GM23248 (cell line): ENCODE measurements around the gene CREB5. TPM values are rescaled to one million over a fixed set of nuclear protein-coding genes. Genes with fewer than 3 reads are reported as not detected.

Source experiments
- DNase-seq: peaks from one replicate; pipeline ENCODE4 v3.0.0-alpha.2; 2015
- H2AFZ ChIP-seq: fragments of 200-600 bp; sonication (generic); 2 replicates; pipeline ENCODE4 v1.6.1; 2016; ENCODE audit warnings: antibody characterized with exemption
- H3F3A ChIP-seq: fragments of 200-600 bp; sonication (generic); 2 replicates; pipeline ENCODE4 v1.6.1; 2016; ENCODE audit warnings: mild to moderate bottlenecking, antibody characterized with exemption, mixed run types; ENCODE audit not compliant: insufficient read depth
- H3K27ac ChIP-seq: fragments of 200-600 bp; sonication (generic); 2 replicates; pipeline ENCODE4 v1.5.1; 2016; ENCODE audit warnings: mild to moderate bottlenecking
- H3K27me3 ChIP-seq: fragments of 200-600 bp; sonication (generic); replicated peaks from 2 replicates; pipeline ENCODE4 v1.6.1; 2016; ENCODE audit warnings: mild to moderate bottlenecking; ENCODE audit not compliant: insufficient read depth
- H3K36me3 ChIP-seq: fragments of 200-600 bp; sonication (generic); 2 replicates; pipeline ENCODE4 v1.6.1; 2016; ENCODE audit warnings: low read depth, mild to moderate bottlenecking
- H3K4me1 ChIP-seq: fragments of 200-600 bp; sonication (generic); 2 replicates; pipeline ENCODE4 v1.6.1; 2016; ENCODE audit warnings: mild to moderate bottlenecking; ENCODE audit not compliant: insufficient read depth
- H3K4me2 ChIP-seq: fragments of 200-600 bp; sonication (generic); one replicate; pipeline ENCODE4 v1.6.1; 2016; ENCODE audit warnings: mild to moderate bottlenecking; ENCODE audit not compliant: unreplicated experiment
- H3K4me3 ChIP-seq: fragments of 200-600 bp; sonication (generic); 2 replicates; pipeline ENCODE4 v1.5.1; 2016; ENCODE audit warnings: mild to moderate bottlenecking
- H3K79me2 ChIP-seq: fragments of 200-600 bp; sonication (generic); 2 replicates; pipeline ENCODE4 v1.6.1; 2016; ENCODE audit warnings: mild to moderate bottlenecking; ENCODE audit not compliant: insufficient read depth
- H3K9ac ChIP-seq: fragments of 200-600 bp; sonication (generic); 2 replicates; pipeline ENCODE4 v1.6.1; 2016; ENCODE audit warnings: mild to moderate bottlenecking
- H3K9me2 ChIP-seq: fragments of 200-600 bp; sonication (generic); 2 replicates; pipeline ENCODE4 v1.6.1; 2016; ENCODE audit warnings: mixed run types, mild to moderate bottlenecking, moderate library complexity; ENCODE audit not compliant: insufficient read depth
- H3K9me3 ChIP-seq: fragments of 200-600 bp; sonication (generic); one replicate; pipeline ENCODE4 v1.6.1; 2017; ENCODE audit warnings: low read depth
- H4K20me1 ChIP-seq: fragments of 200-600 bp; sonication (generic); 2 replicates; pipeline ENCODE4 v1.6.0; 2016; ENCODE audit not compliant: insufficient read depth
- EZH2 ChIP-seq: fragments of 200-600 bp; sonication (generic); IDR thresholded peaks from 2 replicates; pipeline ENCODE4 v1.6.1; 2018; ENCODE audit warnings: antibody characterized with exemption, mild to moderate bottlenecking; ENCODE audit not compliant: insufficient read depth, poor library complexity, severe bottlenecking
- EZH2phosphoT487 ChIP-seq: fragments of 200-600 bp; sonication (generic); IDR thresholded peaks from 2 replicates; pipeline ENCODE4 v1.6.1; 2018; ENCODE audit warnings: antibody characterized with exemption, moderate library complexity, mild to moderate bottlenecking, low read depth; ENCODE audit not compliant: insufficient read depth
- WGBS, 2 experiments: methylation state at CpG; one replicate each; pipeline ENCODE4 v1.1.6; 2015 to 2017; ENCODE audit warnings: low lambda C conversion rate in 2 of 2, low coverage in 1 of 2; ENCODE audit errors: missing lambda C conversion rate in 2 of 2; 5-methylcytosine and 5-hydroxymethylcytosine counted together
- in situ Hi-C: fragments of 300-500 bp; cut with MboI; formaldehyde crosslinking; loops from 2 replicates; pipeline ENCODE4 v1.15.0; 2020
- polyA plus RNA-seq: library from polyadenylated mRNA; unstranded; fragments of >200 nt; fragmentation: Nextera tagmentation; extraction: Ambion mirVana; gene quantifications from 2 replicates; pipeline ENCODE4 v1.2.1, GENCODE V29; 2016
- total RNA-seq: library from RNA; depleted of rRNA; stranded (reverse); fragments of >200 nt; shearing (Covaris generic); gene quantifications from 2 replicates; pipeline ENCODE4 v1.2.3, GENCODE V29; 2014

The CREB5 gene
- total and polyA plus RNA-seq, 2 experiments from 2014 or later, result 13.6 to 19.2 TPM

DNA sequence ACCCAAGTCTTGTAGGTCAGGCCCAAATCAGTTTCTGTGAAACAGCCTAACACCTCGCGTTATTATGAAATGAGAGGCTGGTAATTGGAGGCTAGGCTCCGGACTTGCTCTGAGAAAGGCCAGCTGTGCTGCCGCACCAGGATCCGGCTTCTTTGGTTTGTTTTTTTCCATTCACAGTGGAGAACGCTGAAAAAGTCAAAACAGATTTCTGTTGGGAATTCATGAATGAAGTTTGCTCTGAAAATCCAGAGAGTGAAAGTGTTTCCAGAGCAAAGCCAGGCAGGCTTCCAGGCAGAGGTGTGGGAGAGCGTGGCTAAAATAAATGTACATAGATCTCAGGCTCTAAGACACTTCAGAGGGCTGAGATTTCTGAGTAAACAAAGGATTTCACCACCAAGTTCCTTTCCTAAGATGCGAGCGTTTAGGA, 305.8 kb downstream of the CREB5 start:
- Histone ChIP-seq H3K36me3 (peaks cover 18% of the 10 kb centered on the region; the same call in 1 of the 2 replicates), H2AFZ (no peak overlapping the region), H3K27me3 (no peaks in the 10 kb centered on the region), H3K9me3 (no peaks in the 10 kb centered on the region), H3K79me2 (peaks cover 12% of the 10 kb centered on the region; the same call in 1 of the 2 replicates), H3K4me1 (no peaks in the 10 kb centered on the region), H4K20me1 (no peaks in the 10 kb centered on the region), H3K9me2 (no peaks in the 10 kb centered on the region), H3K9ac (no peak overlapping the region), H3F3A (no peaks in the 10 kb centered on the region), H3K4me2 (no peak overlapping the region), H3K4me3 (no peak overlapping the region), H3K27ac (no peak overlapping the region)
- no peak for TF ChIP-seq EZH2
- in situ Hi-C loops, result no loop called here
- WGBS, 2 experiments, result 72 to 78% methylated on average over 9 of the region's 9 CpGs
- no peak for DNase-seq

DNA sequence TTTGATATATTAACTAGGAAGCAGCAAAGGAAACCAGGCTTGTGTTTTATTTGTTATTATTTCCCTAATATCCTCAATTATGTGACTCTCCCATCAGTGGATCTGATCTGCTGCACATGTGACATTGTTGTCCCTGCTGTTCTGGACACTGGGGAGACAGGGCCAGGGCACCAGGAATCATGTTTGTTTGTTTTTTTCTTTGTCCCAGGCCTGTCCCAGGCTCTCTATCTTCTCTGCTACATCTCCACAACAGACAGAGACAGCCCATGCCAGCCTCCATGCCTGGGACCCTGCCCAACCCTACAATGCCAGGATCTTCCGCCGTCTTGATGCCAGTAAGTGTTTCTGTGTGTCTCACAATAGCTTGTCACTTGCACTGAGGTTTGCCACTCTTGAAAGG, 306.2 kb downstream of the CREB5 start:
- in situ Hi-C loops, result no loop called here
- Histone ChIP-seq H3K27me3 (no peaks in the 10 kb centered on the region), H3K9ac (no peak overlapping the region), H3K9me2 (no peaks in the 10 kb centered on the region), H3K79me2 (peaks cover 12% of the 10 kb centered on the region; the same call in 1 of the 2 replicates), H3K4me3 (no peak overlapping the region), H3K36me3 (peaks cover 18% of the 10 kb centered on the region; the same call in 1 of the 2 replicates), H3K9me3 (no peaks in the 10 kb centered on the region), H2AFZ (no peak overlapping the region), H3F3A (no peaks in the 10 kb centered on the region), H3K27ac (no peak overlapping the region), H3K4me2 (no peak overlapping the region), H3K4me1 (no peaks in the 10 kb centered on the region), H4K20me1 (no peaks in the 10 kb centered on the region)
- no peak for TF ChIP-seq EZH2phosphoT487
- TF ChIP-seq EZH2, result no peak
- DNase-seq, result no peak
- 94% methylated on average over 2 of the region's 2 CpGs for WGBS, 2 experiments

DNA sequence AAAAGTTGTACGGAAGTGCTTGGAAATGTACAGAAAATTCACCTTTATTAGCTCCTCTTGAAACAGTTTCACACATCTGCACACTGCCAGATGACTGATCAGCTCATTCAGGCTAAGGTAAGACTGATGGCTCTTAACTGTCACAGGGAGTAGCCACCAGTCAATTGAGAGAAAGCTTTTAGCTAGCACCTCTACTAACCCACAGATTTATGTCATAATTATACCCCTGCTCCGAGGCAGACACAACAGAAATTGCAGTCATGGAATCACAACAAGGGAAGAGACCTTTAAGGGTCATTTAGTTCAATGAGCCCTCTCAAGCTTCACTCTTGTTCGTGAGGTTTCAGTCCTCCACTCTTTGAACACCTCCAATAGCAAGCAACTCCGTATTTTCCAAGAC, 310.4 kb downstream of the CREB5 start:
- no peak overlapping the region for H2AFZ ChIP-seq
- H4K20me1 ChIP-seq, result no peaks in the 10 kb centered on the region
- no peaks in the 10 kb centered on the region for H3K27me3 ChIP-seq
- DNase-seq, result no peak
- in situ Hi-C loops, result no loop called here
- peaks cover 14% of the 10 kb centered on the region for H3F3A ChIP-seq
- 81 to 87% methylated on average over 4 of the region's 4 CpGs for WGBS, 2 experiments
- no peaks in the 10 kb centered on the region for H3K9me3 ChIP-seq
- peaks cover 24% of the 10 kb centered on the region for H3K4me1 ChIP-seq
- no peak overlapping the region for H3K4me3 ChIP-seq
- no peak overlapping the region for H3K9ac ChIP-seq
- peaks cover 18% of the 10 kb centered on the region; the same call in 1 of the 2 replicates for H3K36me3 ChIP-seq
- no peak overlapping the region for H3K4me2 ChIP-seq
- TF ChIP-seq EZH2 (no peak), EZH2phosphoT487 (no peak)
- peaks cover 10% of the 10 kb centered on the region; the same call in 1 of the 2 replicates for H3K79me2 ChIP-seq
- H3K9me2 ChIP-seq, result no peaks in the 10 kb centered on the region
- H3K27ac ChIP-seq, result no peak overlapping the region

DNA sequence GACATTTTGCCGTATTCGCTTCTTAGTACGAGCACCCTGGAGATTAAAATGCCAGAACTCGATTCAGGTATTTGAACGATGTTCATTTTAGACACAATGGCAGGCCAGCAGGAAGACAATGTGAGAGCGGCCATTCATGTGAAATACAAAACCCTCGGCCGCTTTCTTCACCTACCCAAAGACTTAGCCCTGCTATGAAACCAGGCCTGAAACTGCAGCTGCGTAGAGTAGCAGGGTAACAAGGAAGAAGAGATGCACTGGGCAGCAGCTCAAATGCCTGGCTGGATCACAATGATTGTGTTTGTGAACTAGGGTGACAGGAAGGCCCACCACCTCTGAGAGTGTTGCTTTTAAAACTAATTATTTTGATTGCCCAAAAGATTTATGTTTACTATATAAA, 311.0 kb downstream of the CREB5 start:
- peaks cover 18% of the 10 kb centered on the region; the same call in 1 of the 2 replicates for H3K36me3 ChIP-seq
- in situ Hi-C loops, result no loop called here
- H3K9me2 ChIP-seq, result no peaks in the 10 kb centered on the region
- DNase-seq, result no peak
- H3K4me1 ChIP-seq, result peaks cover 24% of the 10 kb centered on the region
- no peak overlapping the region for H3K4me3 ChIP-seq
- no peak overlapping the region for H2AFZ ChIP-seq
- H3K27ac ChIP-seq, result no peak overlapping the region
- no peak overlapping the region for H3K4me2 ChIP-seq
- no peak overlapping the region for H3K9ac ChIP-seq
- H3K27me3 ChIP-seq, result no peaks in the 10 kb centered on the region
- TF ChIP-seq EZH2phosphoT487, result no peak
- TF ChIP-seq EZH2, result no peak
- H4K20me1 ChIP-seq, result no peaks in the 10 kb centered on the region
- no peaks in the 10 kb centered on the region for H3K9me3 ChIP-seq
- peaks cover 14% of the 10 kb centered on the region for H3F3A ChIP-seq
- H3K79me2 ChIP-seq, result peaks cover 4% of the 10 kb centered on the region; the same call in 1 of the 2 replicates
- WGBS, 2 experiments, result 89 to 93% methylated on average over 9 of the region's 9 CpGs

DNA sequence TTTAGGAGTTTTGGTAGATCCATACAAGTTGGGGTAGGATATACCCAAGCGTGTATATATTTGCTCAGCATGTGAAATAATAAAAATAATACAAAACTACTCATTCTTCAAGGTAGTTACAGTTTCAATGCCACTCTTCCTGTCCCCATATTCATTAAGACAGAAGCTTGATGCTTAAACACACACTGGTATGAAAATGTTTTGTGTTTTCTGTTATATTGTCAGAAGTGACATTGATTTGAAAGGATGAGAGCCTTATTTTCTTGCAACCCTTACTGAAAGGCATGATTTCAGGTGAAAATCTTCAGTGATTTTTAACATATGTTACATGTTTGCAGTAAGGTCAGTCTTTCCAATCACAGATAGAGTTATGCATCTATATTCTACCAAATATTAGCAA, 312.2 kb downstream of the CREB5 start:
- WGBS, 2 experiments, result 95 to 97% methylated on average over 1 of the region's 1 CpG
- in situ Hi-C loops, result no loop called here
- peaks cover 33% of the 10 kb centered on the region for H3K4me1 ChIP-seq
- no peak overlapping the region for H2AFZ ChIP-seq
- no peaks in the 10 kb centered on the region for H4K20me1 ChIP-seq
- DNase-seq, result no peak
- H3K9me2 ChIP-seq, result peaks cover 5% of the 10 kb centered on the region; the same call in 1 of the 2 replicates
- no peak overlapping the region for H3K4me2 ChIP-seq
- H3K9me3 ChIP-seq, result no peaks in the 10 kb centered on the region
- no peaks in the 10 kb centered on the region; the same call in 1 of the 2 replicates for H3K79me2 ChIP-seq
- no peak overlapping the region for H3K27ac ChIP-seq
- peaks cover 13% of the 10 kb centered on the region; the same call in 1 of the 2 replicates for H3K36me3 ChIP-seq
- no peak overlapping the region for H3K4me3 ChIP-seq
- peaks cover 14% of the 10 kb centered on the region for H3F3A ChIP-seq
- TF ChIP-seq EZH2, result no peak
- TF ChIP-seq EZH2phosphoT487, result no peak
- no peaks in the 10 kb centered on the region for H3K27me3 ChIP-seq
- H3K9ac ChIP-seq, result no peak overlapping the region
